HepG2 (cell line): ENCODE measurements around the gene EMC10. TPM values are rescaled to one million over a fixed set of nuclear protein-coding genes. Genes with fewer than 3 reads are reported as not detected.
A peak's percentile ranks its signal among the peaks of the same experiment; 100 is the strongest.

Source experiments
- ATAC-seq: fragments of 200-7000 bp; cut with Tn5 transposase; 3 replicates; pipeline ENCODE4 v1.9.1; 2020; ENCODE audit warnings: mild to moderate bottlenecking, moderate library complexity
- BruUV-seq: library from RNA; stranded (reverse); fragments of 400-500 nt; replicated peaks from 2 replicates; lab custom pipeline; 2021; lab: Mats Ljungman, UMichigan
- CTCF ChIA-PET: fragments of 300-600 bp; formaldehyde crosslinking; extraction: SDS; loops from one replicate; lab custom pipeline; 2021; ENCODE audit warnings: low total read pairs, inconsistent platforms, low intra/inter-chr PET ratio; lab: Yijun Ruan, JAX
- POLR2A ChIA-PET: fragments of 350-600 bp; sonication (Branson Sonifier 250); formaldehyde crosslinking; loops from one replicate; lab custom pipeline; 2020; ENCODE audit warnings: antibody characterized with exemption, inconsistent platforms; lab: Yijun Ruan, JAX
- DNase-seq: peaks from one replicate; pipeline ENCODE4 v3.0.0-alpha.2; 2015; ENCODE audit warnings: low spot score
- FAIRE-seq: peaks from 3 replicates; lab custom pipeline; 2011; peaks lifted over from hg19 to GRCh38; lab: Jason Lieb, UNC
- H2AFZ ChIP-seq: one replicate; pipeline ENCODE4 v1.6.1; 2011; ENCODE audit warnings: low read length, inconsistent platforms
- H3K27ac ChIP-seq: fragments of 300-600 bp; 3 replicates; pipeline ENCODE4 v1.8.0; 2011; ENCODE audit warnings: mixed run types, mild to moderate bottlenecking, mixed read lengths, low read length, inconsistent platforms; ENCODE audit not compliant: insufficient read depth; ENCODE audit errors: extremely low read length
- H3K27me3 ChIP-seq, 2 experiments: fragments of 200-600 bp in 1 of 2; 2 replicates in 1 of 2; 3 replicates in 1 of 2; pipeline versions ENCODE4 v1.6.0 to v1.8.0; 2011; ENCODE audit warnings: low read length in 2 of 2, mild to moderate bottlenecking in 2 of 2, moderate library complexity in 2 of 2, inconsistent platforms in 1 of 2; ENCODE audit not compliant: insufficient read depth in 2 of 2, control insufficient read depth in 1 of 2
- H3K36me3 ChIP-seq, 2 experiments: fragments of 200-600 bp in 1 of 2; replicated peaks in 1 of 2; 2 replicates in 1 of 2; 3 replicates in 1 of 2; pipeline versions ENCODE4 v1.5.1 to v1.8.0; 2011; ENCODE audit warnings: low read length in 2 of 2, inconsistent platforms in 1 of 2; ENCODE audit not compliant: insufficient read depth in 2 of 2, control insufficient read depth in 1 of 2
- H3K4me1 ChIP-seq: 2 replicates; pipeline ENCODE4 v1.5.1; 2012; ENCODE audit warnings: low read length, inconsistent platforms; ENCODE audit not compliant: insufficient read depth
- H3K4me2 ChIP-seq: 2 replicates; pipeline ENCODE4 v1.6.0; 2011; ENCODE audit warnings: low read depth, low read length, inconsistent platforms
- H3K4me3 ChIP-seq, 3 experiments: fragments of 200-600 bp in 1 of 3; sonication (generic), shearing (Covaris generic) in 1 of 3; replicated peaks in 1 of 3; 2 replicates each; pipeline ENCODE4 v1.5.1; 2011 to 2016; ENCODE audit warnings: low read length in 3 of 3, inconsistent platforms in 2 of 3, low read depth in 2 of 3, mild to moderate bottlenecking in 2 of 3, control low read depth in 1 of 3, mixed read lengths in 1 of 3; ENCODE audit not compliant: insufficient read depth in 1 of 3
- H3K79me2 ChIP-seq: one replicate; pipeline ENCODE4 v1.6.1; 2011; ENCODE audit warnings: low read length, inconsistent platforms; ENCODE audit not compliant: insufficient read depth
- H3K9ac ChIP-seq: 2 replicates; pipeline ENCODE4 v1.6.0; 2011; ENCODE audit warnings: mild to moderate bottlenecking, low read depth, low read length, inconsistent platforms; ENCODE audit not compliant: insufficient read depth
- H3K9me3 ChIP-seq: 2 replicates; pipeline ENCODE4 v1.5.1; 2012; ENCODE audit warnings: mild to moderate bottlenecking, low read length
- H4K20me1 ChIP-seq: 2 replicates; pipeline ENCODE4 v1.6.0; 2011; ENCODE audit warnings: inconsistent platforms, mild to moderate bottlenecking, low read length, moderate library complexity; ENCODE audit not compliant: insufficient read depth
- DNMT1 ChIP-seq: sonication (generic); formaldehyde crosslinking; IDR thresholded peaks from 2 replicates; pipeline ENCODE4 v1.5.1; 2020; ENCODE audit warnings: mild to moderate bottlenecking, missing genetic modification reagents
- ETV6 ChIP-seq: sonication (generic); formaldehyde crosslinking; conservative IDR thresholded peaks from 2 replicates; pipeline ENCODE4 v1.4.0; 2020; ENCODE audit warnings: missing genetic modification reagents
- HOXA3 ChIP-seq: sonication (generic); formaldehyde crosslinking; IDR thresholded peaks from 2 replicates; pipeline ENCODE4 v1.5.0; 2020; ENCODE audit warnings: missing genetic modification reagents
- SMAD9 ChIP-seq: sonication (generic); formaldehyde crosslinking; IDR thresholded peaks from 2 replicates; pipeline ENCODE4 v1.5.1; 2020; ENCODE audit warnings: mild to moderate bottlenecking, missing genetic modification reagents
- SMARCC2 ChIP-seq: fragments of 450-650 bp; IDR thresholded peaks from 2 replicates; pipeline ENCODE4 v1.6.1; 2017; ENCODE audit warnings: antibody characterized with exemption, mild to moderate bottlenecking
- SYNCRIP ChIP-seq: fragments of 200-400 bp; formaldehyde crosslinking; IDR thresholded peaks from 2 replicates; pipeline ENCODE4 v1.6.1; 2018; ENCODE audit warnings: mild to moderate bottlenecking, low read depth, low read length; ENCODE audit not compliant: insufficient read depth
- TARDBP ChIP-seq: sonication (generic); formaldehyde crosslinking; IDR thresholded peaks from 2 replicates; pipeline ENCODE4 v1.8.0; 2022; ENCODE audit warnings: mild to moderate bottlenecking, missing genetic modification reagents
- ZNF354B ChIP-seq: sonication (generic); formaldehyde crosslinking; IDR thresholded peaks from 2 replicates; pipeline ENCODE4 v1.8.0; 2022; ENCODE audit warnings: mild to moderate bottlenecking, missing genetic modification reagents
- ZNF577 ChIP-seq: sonication (generic); formaldehyde crosslinking; IDR thresholded peaks from 2 replicates; pipeline ENCODE4 v1.4.0; 2020; ENCODE audit warnings: mild to moderate bottlenecking, low read depth, missing genetic modification reagents, borderline replicate concordance
- ZNF839 ChIP-seq: sonication (generic); formaldehyde crosslinking; IDR thresholded peaks from 2 replicates; pipeline ENCODE4 v1.4.0; 2020; ENCODE audit warnings: missing genetic modification reagents, mild to moderate bottlenecking, borderline replicate concordance
- WGBS: methylation state at CpG from one replicate; pipeline ENCODE4 v1.1.6; 2017; ENCODE audit warnings: low lambda C conversion rate; 5-methylcytosine and 5-hydroxymethylcytosine counted together
- in situ Hi-C: cut with HindIII; loops from 2 replicates; pipeline ENCODE4 v1.10.0; 2017; ENCODE audit warnings: low pct_unique_long_range_greater_than_20kb; ENCODE audit not compliant: extremely low pct_ligation_motif_present
- intact Hi-C: fragments of 100-400 bp; cut with micrococcal nuclease; formaldehyde crosslinking; loops from one replicate; pipeline ENCODE4 v1.10.0; 2022; ENCODE audit not compliant: unreplicated experiment
- polyA plus RNA-seq, 8 experiments: library from polyadenylated mRNA; depleted of rRNA in 3 of 8; stranded (reverse) in 7 of 8; unstranded in 1 of 8; fragments of >200 nt; fragmentation: Illumina TruSeq in 4 of 8; extraction: Trizol in 4 of 8; gene quantifications; 2 replicates each; pipeline versions ENCODE4 v1.2.1 to v1.2.3, GENCODE V29; 2011 to 2016; ENCODE audit warnings: low read depth in 4 of 8, missing spikeins in 1 of 8, mixed read lengths in 1 of 8; ENCODE audit not compliant: insufficient read depth in 1 of 8
- total RNA-seq, 5 experiments: library from RNA; depleted of rRNA; stranded (reverse); fragments of >200 nt; fragmentation: Illumina TruSeq; extraction: Trizol; gene quantifications; 2 replicates each; pipeline ENCODE4 v1.2.3, GENCODE V29; 2016; ENCODE audit warnings: low read depth in 1 of 5
- TF ChIP-seq, protein P1 (sequence below): sonication (generic); formaldehyde crosslinking; IDR thresholded peaks from 2 replicates; pipeline ENCODE4 v1.5.0; 2020; ENCODE audit warnings: mild to moderate bottlenecking, low read depth, missing genetic modification reagents, borderline replicate concordance
- TF ChIP-seq, protein P2 (sequence below): sonication (generic); formaldehyde crosslinking; IDR thresholded peaks from 2 replicates; pipeline ENCODE4 v1.8.1; 2023; ENCODE audit warnings: mild to moderate bottlenecking, moderate library complexity, missing genetic modification reagents
- TF ChIP-seq, protein P3 (sequence below): sonication (generic); formaldehyde crosslinking; IDR thresholded peaks from 2 replicates; pipeline ENCODE4 v1.4.0; 2020; ENCODE audit warnings: missing genetic modification reagents
- TF ChIP-seq, protein P4 (sequence below): sonication (generic); formaldehyde crosslinking; IDR thresholded peaks from 2 replicates; pipeline ENCODE4 v1.5.0; 2020; ENCODE audit warnings: mild to moderate bottlenecking, missing genetic modification reagents, moderate library complexity

EMC10 gene
- total and polyA plus RNA-seq, 2 of the 13 experiments (the other 11 are each of a cell fraction or from before 2014, with no cell fraction given), result not detected

DNA sequence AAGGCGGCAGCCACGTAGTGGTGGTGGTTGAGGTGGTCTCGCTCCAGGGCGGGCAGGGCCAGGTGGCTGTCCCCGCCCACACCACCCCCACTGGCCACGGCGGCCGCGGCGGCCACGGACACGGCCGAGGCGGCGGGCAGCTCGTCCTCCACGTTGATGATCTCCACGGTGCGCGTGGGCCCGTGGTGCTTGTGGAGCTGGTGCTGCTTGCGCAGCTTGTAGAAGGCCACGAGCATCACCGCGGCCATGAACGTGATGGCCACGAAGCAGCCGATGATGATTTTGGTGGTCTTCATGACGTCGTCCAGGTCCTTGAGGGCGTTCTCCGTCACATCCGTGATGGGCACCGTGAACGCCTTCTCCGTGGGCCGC, 41.4 kb downstream of the EMC10 start (continued):
- TF ChIP-seq ZNF354B (CRISPR knock-in tag), result no peak
- TF ChIP-seq, protein P1, sequence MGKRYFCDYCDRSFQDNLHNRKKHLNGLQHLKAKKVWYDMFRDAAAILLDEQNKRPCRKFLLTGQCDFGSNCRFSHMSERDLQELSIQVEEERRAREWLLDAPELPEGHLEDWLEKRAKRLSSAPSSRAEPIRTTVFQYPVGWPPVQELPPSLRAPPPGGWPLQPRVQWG (CRISPR knock-in tag), result no peak
- no peak for TF ChIP-seq TARDBP (CRISPR knock-in tag)
- TF ChIP-seq SYNCRIP, result no peak

DNA sequence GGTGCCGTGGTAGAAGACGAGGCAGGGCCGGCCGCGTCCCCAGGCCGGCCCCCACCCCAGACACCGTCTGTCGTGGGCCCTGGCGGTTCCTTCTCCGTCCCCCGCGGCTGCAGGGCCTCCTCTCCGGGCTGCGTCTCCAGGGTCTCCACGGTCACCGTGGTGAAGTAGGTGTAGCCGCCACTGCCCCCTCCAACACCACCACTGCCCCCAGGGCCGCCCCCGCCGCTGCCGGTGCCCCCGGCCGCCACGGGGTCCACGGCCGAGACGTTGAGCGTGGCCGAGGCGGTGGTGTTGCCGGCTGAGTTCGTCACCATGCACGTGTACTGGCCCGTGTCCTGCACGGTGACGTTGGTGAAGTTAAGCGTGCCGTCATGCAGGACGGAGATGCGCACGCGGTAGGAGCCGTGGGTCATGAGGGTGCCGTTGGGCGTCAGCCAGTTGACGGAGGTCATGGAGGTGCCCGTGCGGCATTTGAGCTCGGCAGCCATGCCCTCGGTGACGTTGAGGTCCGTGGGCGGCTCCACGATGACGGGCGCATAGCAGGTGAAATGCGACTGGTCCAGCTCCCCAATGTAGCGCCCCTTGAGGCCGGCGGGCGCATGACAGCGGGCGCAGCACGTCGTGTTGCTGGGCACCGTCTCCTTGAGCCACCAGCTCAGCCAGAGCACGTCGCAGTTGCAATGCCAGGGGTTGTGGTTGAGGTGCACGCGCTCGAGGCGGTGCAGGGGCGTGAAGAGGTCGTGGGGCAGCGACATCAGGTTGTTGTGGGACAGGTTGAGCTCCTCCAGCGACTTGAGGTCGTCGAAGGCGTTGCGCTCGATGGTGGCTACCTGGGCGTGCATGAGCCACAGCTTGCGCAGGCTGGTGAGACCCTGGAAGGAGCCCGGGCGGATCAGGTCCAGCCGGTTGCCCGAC, 42.0 kb downstream of the EMC10 start:
- Histone ChIP-seq H4K20me1 (no peaks in the 10 kb centered on the region), H3K9me3 (no peaks in the 10 kb centered on the region), H2AFZ (no peak overlapping the region), H3K4me3 (no peak overlapping the region), H3K9ac (no peak overlapping the region), H3K27ac (no peak overlapping the region)
- WGBS, result 82% methylated on average over 33 of the region's 87 CpGs
- no peak for ATAC-seq
- FAIRE-seq, result no peak
- no TSS peak for BruUV-seq
- in situ Hi-C loops, result no loop called here
- peak; percentile 40; the same call in 1 of the 2 replicates for TF ChIP-seq DNMT1
- no peak for TF ChIP-seq SMAD9 (CRISPR knock-in tag)
- TF ChIP-seq SMARCC2, result no peak
- no peak for TF ChIP-seq ETV6 (CRISPR knock-in tag)
- TF ChIP-seq HOXA3 (CRISPR knock-in tag), result 0 out of 2 replicates have a peak, but pooled peaks have one; percentile 35
- TF ChIP-seq, protein P2, sequence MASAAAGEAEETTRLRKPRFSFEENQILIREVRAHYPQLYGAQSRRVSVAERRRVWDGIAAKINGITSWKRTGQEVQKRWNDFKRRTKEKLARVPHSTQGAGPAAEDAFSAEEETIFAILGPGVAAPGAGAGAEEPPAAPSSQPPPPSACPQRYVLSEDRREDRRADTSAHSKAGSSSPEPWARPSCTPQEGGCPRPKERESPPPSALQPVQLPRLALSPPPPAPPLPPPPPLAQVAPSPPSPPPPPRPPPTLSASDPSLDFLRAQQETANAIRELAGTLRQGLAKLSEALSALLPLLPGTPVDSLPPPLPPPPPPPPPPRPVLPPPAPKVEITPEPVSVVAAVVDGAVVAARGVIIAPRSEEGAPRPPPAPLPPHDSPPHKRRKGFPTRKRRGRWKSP (CRISPR knock-in tag), result no peak
- TF ChIP-seq, protein P3, sequence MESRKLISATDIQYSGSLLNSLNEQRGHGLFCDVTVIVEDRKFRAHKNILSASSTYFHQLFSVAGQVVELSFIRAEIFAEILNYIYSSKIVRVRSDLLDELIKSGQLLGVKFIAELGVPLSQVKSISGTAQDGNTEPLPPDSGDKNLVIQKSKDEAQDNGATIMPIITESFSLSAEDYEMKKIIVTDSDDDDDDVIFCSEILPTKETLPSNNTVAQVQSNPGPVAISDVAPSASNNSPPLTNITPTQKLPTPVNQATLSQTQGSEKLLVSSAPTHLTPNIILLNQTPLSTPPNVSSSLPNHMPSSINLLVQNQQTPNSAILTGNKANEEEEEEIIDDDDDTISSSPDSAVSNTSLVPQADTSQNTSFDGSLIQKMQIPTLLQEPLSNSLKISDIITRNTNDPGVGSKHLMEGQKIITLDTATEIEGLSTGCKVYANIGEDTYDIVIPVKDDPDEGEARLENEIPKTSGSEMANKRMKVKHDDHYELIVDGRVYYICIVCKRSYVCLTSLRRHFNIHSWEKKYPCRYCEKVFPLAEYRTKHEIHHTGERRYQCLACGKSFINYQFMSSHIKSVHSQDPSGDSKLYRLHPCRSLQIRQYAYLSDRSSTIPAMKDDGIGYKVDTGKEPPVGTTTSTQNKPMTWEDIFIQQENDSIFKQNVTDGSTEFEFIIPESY (CRISPR knock-in tag), result peak; percentile 14; the same call in 1 of the 2 replicates
- TF ChIP-seq, protein P4, sequence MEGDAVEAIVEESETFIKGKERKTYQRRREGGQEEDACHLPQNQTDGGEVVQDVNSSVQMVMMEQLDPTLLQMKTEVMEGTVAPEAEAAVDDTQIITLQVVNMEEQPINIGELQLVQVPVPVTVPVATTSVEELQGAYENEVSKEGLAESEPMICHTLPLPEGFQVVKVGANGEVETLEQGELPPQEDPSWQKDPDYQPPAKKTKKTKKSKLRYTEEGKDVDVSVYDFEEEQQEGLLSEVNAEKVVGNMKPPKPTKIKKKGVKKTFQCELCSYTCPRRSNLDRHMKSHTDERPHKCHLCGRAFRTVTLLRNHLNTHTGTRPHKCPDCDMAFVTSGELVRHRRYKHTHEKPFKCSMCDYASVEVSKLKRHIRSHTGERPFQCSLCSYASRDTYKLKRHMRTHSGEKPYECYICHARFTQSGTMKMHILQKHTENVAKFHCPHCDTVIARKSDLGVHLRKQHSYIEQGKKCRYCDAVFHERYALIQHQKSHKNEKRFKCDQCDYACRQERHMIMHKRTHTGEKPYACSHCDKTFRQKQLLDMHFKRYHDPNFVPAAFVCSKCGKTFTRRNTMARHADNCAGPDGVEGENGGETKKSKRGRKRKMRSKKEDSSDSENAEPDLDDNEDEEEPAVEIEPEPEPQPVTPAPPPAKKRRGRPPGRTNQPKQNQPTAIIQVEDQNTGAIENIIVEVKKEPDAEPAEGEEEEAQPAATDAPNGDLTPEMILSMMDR, result peak; percentile 31; the same call in 1 of the 2 replicates
- no peak for TF ChIP-seq ZNF577 (CRISPR knock-in tag)
- TF ChIP-seq ZNF839, result no peak
- TF ChIP-seq, all 625 proteins: peak for 4
- Histone ChIP-seq H3K36me3 (no peaks in the 10 kb centered on the region), H3K4me1 (peaks cover 8% of the 10 kb centered on the region), H3K4me2 (no peak overlapping the region), H3K79me2 (no peaks in the 10 kb centered on the region), H3K27me3 (peaks cover 0 to 4% of the 10 kb centered on the region in 2 experiments; a peak in 2 of 5 replicates)
- intact Hi-C loops, result no loop called here
- ChIA-PET POLR2A (no interaction called here), CTCF (no interaction called here)
- DNase-seq, result no peak
